ENCODE results near the gene PAX2.

DNA sequence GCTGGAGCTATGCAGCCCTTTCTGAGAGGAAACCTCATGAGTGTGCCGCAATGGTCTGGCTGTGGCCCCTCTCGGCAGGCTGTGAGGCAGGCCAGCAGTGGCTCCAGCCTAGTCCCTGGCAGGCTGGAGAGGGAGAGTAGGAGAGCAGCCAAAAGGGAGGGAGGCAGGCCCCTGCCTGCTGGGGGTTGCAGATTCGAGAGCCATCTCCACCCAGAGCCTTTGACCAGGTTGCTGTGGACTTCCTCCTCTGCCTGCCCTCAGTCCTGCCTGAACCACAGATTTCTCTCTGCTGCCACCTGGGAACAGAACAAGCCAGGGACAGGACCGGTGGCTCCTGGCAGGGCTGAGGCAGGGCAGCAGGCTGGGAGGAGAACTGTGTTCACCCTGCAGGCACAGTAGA is 13.9 kb downstream of the PAX2 start:
- no peak for TF ChIP-seq GABPA (IDR thresholded peaks at IDR 0.05; ENCODE audit: low read depth)
- TF ChIP-seq, protein P1, sequence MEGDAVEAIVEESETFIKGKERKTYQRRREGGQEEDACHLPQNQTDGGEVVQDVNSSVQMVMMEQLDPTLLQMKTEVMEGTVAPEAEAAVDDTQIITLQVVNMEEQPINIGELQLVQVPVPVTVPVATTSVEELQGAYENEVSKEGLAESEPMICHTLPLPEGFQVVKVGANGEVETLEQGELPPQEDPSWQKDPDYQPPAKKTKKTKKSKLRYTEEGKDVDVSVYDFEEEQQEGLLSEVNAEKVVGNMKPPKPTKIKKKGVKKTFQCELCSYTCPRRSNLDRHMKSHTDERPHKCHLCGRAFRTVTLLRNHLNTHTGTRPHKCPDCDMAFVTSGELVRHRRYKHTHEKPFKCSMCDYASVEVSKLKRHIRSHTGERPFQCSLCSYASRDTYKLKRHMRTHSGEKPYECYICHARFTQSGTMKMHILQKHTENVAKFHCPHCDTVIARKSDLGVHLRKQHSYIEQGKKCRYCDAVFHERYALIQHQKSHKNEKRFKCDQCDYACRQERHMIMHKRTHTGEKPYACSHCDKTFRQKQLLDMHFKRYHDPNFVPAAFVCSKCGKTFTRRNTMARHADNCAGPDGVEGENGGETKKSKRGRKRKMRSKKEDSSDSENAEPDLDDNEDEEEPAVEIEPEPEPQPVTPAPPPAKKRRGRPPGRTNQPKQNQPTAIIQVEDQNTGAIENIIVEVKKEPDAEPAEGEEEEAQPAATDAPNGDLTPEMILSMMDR (IDR thresholded peaks at IDR 0.05; ENCODE audit: insufficient read depth, low read length), result no peak
- TF ChIP-seq, protein P2, sequence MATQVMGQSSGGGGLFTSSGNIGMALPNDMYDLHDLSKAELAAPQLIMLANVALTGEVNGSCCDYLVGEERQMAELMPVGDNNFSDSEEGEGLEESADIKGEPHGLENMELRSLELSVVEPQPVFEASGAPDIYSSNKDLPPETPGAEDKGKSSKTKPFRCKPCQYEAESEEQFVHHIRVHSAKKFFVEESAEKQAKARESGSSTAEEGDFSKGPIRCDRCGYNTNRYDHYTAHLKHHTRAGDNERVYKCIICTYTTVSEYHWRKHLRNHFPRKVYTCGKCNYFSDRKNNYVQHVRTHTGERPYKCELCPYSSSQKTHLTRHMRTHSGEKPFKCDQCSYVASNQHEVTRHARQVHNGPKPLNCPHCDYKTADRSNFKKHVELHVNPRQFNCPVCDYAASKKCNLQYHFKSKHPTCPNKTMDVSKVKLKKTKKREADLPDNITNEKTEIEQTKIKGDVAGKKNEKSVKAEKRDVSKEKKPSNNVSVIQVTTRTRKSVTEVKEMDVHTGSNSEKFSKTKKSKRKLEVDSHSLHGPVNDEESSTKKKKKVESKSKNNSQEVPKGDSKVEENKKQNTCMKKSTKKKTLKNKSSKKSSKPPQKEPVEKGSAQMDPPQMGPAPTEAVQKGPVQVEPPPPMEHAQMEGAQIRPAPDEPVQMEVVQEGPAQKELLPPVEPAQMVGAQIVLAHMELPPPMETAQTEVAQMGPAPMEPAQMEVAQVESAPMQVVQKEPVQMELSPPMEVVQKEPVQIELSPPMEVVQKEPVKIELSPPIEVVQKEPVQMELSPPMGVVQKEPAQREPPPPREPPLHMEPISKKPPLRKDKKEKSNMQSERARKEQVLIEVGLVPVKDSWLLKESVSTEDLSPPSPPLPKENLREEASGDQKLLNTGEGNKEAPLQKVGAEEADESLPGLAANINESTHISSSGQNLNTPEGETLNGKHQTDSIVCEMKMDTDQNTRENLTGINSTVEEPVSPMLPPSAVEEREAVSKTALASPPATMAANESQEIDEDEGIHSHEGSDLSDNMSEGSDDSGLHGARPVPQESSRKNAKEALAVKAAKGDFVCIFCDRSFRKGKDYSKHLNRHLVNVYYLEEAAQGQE (IDR thresholded peaks at IDR 0.05; ENCODE audit: insufficient replicate concordance, low read depth), result no peak
